GM21360 (cell line): ENCODE results near the gene GM2A.
"Not testable (repeated sequence)": the region's sequence is repeated elsewhere in the genome, so short reads cannot be mapped to it uniquely, and the experiment has no call there.

ENCODE experiments used
- ATAC-seq: cut with Tn5 transposase; IDR thresholded peaks from one replicate; pipeline ENCODE4 v1.9.1; 2021; ENCODE audit warnings: mild to moderate bottlenecking, moderate library complexity; ENCODE audit not compliant: unreplicated experiment

Gene GM2A

DNA sequence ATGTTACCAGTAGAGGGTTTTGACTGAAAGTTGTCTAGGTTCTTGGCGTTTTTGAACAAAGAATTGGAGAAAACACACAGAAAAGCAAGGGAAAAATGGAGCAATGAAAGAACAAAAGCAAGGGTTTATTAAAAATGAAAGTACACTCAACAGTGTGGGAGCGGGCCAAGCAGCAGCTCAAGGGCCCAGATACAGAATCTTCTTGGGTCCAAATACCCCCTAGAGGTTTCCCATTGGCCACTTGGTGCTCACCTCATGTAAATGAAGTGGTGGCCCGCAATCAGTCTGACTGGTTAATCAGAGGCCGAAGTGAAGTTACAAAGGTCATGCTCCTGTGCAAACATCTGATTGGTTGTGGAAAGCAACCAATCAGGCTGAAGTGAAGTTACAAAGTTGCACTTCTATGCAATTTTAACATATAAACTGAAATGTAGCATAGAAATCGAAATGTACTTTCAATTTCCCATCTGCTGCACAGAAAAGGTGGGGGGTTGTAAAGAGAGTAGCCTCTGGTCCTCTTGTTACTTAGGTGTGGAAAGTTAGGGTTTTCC, 1.9 kb upstream of the GM2A start:
- no peak for ATAC-seq

DNA sequence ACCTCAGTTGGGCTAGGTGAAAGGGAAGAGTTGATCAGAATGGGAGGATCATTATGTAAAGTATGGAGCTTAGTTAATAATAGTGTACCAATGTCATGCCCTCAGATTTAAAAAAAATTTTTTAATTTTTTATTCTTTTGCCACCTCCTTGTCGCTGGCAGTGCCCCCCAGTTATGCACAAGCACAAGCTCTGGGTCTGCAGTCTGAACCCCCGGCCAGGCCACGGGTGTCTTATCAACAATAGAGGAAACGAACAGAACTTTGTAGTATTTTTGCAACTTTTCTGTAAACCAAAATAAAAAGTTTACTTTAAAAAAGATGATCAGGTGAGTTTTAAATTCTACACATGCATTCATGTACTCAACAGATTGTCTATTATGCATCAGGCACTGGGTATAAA, 1.4 kb upstream of the GM2A start:
- ATAC-seq = no peak

DNA sequence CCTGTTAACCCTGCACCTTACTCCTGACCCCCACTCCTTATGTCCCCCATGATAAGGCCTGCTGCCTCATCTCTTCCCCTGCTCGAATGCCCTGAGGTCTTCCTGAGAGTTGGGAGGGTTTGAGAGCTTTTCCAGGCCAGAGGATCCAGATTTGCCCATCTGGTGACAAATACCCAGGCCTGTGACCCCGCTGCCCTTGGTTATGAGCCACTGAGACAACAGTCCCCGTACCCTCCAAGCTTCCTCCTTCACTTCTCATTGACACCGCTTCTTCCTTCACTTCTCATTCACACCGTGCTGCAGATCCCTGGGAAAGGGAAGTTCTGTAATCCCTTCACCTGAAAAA, 593 bp downstream of the GM2A start:
- no peak for ATAC-seq

DNA sequence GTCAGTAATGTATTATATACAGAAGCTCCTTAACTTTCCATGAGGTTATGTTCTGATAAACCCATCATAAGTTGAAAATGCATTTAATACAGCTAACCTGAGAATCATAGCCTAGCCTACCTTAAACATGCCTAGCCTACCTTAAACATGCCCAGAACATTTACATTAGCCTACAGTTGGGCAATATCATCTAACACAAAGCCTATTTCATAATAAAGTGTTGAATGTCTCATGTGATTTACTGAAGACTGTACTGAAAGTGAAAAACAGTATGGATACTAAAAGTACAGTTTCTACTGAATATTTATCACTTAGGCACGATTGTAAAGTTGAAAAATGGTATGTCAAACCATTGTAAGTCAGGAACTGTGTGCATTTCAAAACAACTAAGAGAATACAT, 1.6 kb downstream of the GM2A start:
- no peak for ATAC-seq

DNA sequence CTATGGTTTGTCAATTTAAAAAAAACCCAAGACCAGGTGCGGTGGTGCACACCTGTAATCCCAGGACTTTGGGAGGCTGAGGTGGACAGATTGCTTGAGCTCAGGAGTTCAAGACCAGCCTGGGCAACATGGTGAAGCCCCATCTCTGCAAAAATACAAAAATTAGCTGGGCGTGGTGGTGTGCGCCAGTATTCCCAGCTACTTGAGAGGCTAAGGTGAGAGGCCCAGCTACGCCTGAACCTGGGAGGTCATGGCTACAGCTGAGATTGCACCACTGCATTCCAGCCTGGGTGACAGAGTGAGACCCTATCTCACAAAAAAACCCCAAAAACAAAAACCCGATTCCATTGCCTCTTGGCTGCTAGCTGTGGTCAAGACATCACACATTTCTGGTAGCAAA, 2.0 kb downstream of the GM2A start:
- ATAC-seq = not testable (repeated sequence)

DNA sequence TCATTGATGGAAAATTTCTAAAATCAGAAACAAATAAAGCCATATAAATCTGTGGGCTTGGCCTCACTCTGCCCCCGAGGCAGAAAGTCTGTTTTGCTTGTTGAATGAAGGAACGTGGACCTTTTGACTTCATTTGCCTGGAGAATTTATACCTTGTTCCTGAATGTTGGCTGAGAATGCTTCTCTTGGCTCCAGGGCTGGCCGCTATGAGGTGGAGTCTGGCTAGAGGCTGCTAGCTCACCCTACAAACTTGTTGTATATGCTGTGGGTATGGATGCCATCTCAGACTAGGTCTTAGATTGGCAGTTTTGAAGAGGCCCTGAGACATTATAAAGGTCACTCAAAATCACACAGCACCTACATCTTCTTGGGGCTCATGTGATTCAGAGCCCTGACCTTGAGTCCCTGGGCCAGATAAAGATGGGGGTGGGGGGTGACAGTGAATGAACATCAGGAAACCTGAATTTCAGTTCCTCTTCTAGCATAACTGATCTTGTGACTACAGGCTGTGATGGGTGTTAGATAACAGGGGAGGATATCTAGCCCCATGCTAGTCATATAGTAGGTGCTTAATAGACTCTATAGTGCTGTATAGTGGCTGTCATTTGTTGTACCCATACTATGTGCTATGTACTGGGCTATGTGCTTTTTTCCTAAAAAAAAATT, 2.8 kb downstream of the GM2A start:
- ATAC-seq = peak; percentile 44

DNA sequence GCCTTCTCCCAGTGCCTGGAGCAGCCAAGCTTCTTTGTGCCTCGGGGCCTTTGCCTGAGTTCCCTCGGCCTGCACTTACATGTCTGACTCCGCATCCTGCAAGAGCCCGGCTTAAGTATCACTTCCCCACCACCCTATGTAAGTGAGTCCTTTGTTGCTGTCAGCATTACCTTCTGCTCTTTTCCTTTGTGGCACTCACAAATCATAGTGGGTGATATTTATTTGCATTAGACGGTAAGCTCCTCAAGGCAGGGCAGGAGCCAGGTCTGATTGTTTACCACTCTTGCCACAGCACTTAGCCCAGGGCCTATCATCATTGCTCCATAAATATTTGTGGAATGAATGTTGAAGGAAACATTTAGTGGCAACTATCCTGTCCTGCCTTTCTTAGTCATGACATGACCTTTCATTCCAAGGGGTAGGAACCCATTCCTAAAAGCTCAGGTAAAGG, 4.8 kb downstream of the GM2A start:
- peak; percentile 27 for ATAC-seq

DNA sequence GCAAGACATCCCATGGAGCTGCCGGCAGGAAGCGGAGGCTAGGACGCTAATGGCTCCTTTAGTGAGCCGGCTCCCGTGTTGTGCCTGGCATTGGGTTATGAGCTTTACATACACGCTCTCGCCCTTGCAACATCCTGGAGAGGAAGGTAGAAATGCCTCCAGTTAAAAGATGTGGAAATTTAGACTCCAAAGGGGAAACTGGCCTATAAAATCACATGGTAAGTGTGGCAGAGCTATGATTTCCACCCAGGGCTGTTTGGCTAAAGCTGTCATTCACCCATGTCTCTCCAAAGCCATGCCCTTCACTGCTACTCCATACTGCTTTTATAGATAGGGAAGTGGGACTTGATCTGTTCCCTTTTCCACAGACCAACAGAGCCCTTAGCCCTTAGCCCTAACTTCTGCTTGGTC, 5.2 kb downstream of the GM2A start:
- ATAC-seq = no peak

DNA sequence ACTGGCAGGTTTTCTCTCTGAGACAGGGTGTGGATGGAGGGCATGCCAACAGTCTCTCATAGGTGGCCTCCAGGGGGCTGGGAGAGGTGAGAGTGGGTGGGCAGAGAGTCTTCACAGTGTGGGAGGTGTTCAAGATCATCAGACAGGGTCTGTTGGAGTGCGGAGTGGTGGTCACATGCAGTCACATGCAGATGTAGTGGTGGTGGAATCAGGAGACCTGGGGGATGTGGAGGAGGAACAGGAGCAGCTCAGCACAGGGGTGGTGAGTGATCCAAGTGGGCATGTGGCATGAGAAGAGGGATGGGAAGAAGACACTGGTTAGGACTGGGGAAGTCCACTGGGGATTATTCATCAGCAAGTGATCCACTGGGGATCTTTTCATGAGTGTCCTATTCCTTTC, 5.8 kb downstream of the GM2A start:
- no peak for ATAC-seq

DNA sequence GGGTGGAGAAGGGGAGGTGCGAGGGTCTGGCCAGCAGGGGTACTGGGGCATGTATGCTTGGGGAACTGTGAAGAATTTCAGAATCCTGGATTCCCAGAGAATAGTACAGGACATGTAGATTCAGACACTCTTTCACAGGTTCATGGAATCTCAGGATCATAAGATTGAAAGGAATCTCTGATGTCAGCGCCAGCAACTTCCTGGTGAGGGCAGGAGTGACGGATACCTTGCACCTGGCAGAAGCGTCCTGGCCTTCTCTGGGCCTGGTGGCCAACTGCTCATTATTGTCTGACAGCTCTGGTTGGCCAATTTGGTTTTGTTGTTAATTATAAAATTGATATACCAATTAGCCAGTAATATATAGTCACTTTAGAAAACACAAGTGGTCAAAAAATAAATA, 6.9 kb downstream of the GM2A start:
- no peak for ATAC-seq

DNA sequence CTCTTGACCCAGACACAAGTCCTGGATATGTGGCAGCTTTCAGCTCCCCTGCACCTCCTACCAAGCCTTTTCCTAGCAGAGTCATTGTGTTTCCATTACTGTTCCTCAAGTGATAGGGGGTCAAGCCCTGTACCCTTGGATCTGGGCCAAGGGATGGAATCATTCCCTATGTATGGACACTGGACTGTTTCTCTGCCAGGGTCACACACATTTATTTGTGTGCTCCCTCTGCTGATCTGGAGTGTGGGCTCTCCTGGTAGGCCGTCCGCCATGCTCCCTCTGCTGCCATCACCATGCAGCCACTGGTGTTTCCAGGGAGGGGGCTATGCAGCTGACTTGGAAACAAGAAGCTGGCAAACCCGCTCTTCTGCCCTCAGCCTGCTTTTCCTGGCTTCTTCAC, 9.5 kb downstream of the GM2A start:
- no peak for ATAC-seq

DNA sequence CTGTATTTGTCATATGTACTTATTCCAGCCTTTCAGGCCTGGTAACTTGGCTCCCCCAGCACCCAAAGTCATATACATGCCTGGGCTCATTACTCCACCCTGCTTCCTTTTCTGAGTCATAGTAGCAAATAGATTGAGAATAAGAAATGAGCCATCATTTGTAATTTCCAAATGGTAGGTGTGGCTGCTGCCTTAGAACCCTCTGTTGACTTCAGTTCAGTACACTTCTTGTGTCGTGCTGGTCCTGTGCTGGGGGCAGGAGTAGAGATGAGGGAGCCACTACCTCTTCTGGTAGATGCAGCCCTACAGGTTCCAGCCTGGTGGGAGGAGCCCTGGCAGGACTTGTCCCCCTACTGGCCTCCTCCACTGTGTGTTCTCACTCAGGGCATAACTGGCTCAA, 11.1 kb downstream of the GM2A start:
- no peak for ATAC-seq

DNA sequence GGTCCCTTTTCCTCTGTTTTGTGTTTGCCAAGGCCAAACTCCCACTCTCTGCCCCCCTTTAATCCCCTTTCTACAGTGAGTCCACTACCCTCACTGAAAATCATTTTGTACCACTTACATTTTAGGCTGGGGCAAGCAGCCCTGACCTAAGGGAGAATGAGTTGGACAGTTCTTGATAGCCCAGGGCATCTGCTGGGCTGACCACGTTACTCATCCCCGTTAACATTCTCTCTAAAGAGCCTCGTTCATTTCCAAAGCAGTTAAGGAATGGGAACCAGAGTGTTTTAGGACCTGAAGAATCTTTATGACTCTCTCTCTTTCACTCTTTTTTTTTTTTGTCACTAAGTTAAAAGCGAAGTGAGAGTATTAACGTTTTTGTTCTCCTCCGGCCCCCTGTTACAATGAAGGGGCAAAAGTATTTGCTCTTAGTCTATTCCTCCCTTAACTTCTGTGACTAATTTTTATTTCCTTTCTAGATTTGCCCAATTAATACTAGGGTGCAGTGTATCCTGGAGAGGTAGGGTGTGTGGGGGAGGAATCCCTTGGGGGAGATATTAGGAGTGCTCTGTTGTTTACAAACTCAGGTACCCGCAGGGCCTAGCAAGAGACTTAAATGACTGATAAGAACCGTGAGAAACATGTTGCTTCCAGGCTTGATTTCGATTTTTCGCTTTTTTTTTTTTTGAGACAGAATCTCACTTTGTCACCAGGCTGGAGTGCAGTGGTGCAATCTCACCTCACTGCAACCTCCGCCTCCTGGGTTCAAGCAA, 14.7 kb downstream of the GM2A start:
- no peak for ATAC-seq

DNA sequence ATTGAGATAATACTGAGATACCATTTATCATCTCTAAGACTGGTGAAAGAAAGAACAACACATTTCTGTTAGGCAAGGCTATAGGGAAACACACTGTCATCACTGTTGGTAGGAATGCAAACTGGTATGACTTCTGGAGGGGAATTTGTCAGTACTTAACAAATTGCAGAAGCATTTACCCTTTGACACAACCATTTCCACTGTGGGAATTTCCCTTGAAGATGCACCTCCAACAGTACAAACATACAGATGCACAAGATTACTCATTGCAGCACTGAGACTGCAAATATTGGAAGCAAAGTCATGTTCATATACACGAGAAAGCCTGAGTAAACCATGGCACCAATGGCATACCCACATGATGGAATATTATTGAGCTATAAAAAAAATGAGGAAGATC, 17.6 kb downstream of the GM2A start:
- ATAC-seq = peak; percentile 89

DNA sequence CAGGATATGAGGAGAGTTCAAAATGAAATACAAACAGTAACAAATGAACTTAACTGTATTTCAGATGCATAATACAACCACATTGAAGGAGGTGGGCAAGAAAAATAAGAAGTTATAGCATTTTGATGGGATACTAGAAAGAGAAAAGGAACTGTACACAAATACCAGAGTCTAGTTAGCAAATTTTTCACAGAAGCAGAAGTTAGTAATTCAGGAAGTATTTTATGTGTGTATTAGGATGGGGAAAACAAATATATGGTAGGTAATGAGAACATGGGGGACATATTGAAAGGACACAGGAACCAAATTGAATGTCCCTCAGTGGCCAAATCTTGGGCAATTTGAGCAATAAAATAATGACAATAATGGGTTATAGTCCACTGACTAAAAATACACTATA, 18.4 kb downstream of the GM2A start:
- ATAC-seq = no peak

DNA sequence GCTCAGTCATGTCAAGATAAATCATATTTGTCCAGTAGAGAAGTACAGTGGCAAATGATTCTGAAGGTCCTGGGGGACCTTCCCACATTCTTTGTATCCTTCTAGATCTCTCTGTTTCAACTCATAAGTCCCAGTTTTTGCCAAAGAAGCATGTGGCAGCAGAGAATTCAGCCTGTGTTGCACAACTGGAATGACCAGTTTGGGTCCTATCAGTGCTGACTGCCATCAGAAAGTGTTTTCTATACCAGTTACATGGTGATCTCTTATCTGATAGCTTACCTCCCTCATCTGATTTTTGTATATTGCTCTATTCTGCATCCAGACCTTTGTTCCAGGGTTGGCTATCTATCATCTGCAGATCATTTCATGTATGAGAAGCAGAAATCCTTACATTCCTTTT, 21.7 kb downstream of the GM2A start:
- no peak for ATAC-seq

DNA sequence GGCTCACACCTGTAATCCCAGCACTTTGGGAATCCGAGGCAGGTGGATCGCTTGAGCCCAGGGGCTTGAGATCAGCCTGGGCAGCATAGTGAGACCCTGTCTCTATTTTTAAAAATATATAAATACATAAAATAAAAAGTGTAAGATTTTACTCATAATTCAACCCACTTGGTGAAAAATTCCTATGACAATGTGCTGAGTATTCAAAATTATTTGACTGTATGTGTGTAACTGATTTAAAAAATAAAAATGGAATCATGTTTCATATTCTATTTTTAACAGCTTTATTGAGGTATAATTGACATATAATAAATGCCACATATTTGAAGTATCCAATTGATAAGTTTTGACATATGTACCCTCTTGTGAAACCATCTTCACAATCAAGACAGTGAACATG, 22.8 kb downstream of the GM2A start:
- ATAC-seq = no peak

DNA sequence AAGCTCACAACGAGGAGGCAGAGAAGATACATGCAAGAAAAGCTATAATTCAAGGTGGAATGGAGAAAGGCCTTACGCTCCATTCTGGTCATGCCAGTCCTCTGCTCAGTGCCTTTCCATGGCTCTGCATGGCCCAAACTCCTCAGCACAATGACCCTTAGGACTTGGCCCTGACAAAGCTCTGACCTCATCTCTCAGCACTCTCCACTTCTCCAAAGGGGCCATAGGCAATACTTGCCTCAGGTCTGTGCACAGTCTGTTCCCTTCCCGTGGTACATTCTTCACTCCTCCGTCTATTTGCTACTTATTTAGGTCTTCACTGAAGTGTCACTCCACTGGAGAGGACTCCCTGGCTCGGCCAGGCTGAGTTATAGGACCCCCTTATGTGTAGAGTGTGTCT, 25.9 kb downstream of the GM2A start:
- ATAC-seq = no peak

DNA sequence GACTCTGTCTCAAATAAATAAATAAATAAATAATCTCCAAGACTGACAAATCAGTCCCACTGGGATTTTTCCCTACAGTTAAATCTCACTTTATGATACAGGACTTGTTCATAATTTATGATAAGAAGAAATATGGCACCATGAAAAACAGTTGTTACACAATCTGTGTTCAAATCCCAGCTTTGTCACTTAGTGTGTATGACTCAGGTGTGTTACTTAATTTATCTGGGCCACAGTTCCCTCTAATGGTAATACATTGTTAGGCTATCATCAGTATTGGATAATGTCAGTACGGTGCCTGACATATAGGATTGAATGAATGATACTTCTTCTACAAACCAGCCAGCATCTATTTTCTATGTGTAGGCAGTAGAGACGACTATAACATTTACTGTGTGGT, 27.5 kb downstream of the GM2A start:
- ATAC-seq = no peak

DNA sequence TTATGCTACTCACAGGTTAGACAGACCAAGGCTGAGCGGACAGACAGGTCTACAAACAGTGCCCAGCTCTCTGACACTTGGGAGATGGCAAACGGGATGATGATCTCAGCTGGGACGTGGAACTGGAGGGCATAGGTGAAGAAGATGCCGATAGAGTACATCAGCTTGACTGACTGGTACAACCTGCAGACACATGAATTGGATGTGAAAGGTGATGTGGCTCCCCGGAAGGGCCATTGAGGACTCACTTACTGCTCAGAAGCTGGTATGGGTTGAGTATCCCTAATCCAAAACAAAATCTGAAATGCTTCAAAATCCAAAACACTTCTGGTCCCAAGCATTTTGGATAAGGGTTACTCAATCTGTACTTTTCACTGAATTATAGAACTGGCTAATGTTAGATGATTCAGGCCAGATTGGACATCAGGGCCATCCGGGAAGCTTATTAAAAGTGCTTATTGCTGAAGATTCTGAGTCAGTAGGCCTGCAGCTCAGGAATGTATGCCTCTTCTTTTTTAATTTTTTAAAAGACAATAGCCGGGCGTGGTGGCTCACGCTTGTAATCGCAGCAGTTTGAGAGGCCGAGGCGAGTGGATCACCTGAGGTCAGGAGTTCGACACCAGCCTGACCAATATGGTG, 28.1 kb downstream of the GM2A start:
- no peak for ATAC-seq

DNA sequence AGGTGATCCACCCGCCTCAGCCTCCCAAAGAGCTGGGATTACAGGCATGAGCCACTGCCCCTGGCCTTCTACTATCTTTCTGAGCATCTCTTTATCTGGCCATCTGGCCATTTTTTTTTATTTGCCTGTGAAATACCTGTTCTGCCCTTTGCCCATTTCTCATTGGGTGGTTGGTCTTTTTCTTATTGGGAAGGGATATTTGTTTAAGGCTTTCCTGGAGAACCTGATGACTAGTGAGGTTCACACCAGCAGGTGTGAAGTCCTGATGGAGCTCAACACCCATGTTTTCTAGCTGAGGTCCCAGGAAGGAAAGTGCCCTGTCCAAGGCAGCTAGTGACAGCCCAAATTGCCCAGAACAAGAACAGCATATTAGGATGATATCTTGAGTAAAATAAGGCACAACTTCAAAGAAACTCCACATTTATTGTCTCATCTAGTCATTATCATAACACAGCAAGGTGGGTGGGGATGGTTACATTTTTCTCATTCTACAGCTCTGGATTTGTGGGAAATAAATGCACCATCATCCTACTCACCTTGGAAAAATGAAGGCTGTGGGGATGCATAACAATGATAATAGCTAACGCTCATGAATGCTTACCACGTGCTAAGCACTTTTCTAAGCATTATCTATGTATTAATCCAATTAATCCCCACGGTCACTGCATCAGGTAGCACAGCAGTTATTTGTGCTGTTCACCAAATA, 30.3 kb downstream of the GM2A start:
- no peak for ATAC-seq
